HG03280 (cell line): Measurements from ENCODE around the gene SPOP.

Source experiments
- ATAC-seq: cut with Tn5 transposase; IDR thresholded peaks from one replicate; pipeline ENCODE4 v1.9.1; 2021; ENCODE audit warnings: mild to moderate bottlenecking, moderate library complexity; ENCODE audit not compliant: unreplicated experiment

The SPOP gene

GRCh38 chr17:49588726-49589576 is 88.9 kb downstream of the SPOP start:
- no peak for ATAC-seq

GRCh38 chr17:49588312-49588711 is 89.6 kb downstream of the SPOP start:
- no peak for ATAC-seq

DNA sequence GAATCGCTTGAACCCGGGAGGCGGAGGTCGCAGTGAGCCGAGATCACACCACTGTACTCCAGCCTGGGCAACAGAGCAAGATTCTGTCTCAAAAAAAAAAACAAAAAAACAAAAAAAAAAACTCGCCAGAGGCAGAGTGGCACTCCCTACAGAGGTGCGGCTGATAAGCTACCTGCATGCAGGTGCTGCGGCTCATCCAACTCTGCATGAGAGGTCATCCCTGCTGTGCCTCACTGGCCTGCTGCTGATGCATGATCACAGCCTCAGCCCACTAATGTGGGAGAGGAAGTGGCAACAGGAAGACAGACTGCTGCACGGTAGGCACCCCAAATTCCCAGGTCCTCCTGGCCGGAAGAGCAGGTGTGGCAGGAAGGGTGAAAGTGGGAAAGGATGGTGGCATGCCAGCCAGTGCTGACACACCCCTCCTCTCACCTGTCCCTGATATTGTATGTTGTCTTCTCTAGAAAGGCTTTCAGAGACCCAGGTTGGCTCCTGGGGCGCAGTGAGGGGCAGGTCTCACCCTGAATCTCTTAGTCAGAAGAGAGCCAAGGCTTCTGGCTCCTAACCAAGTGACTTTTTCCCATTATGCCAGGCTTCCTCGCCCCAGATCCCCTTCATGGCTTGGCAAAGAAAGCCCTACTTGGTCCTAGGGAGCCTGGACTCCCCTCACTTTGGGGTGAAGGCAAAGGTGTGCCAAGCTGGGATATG is 90.4 kb downstream of the SPOP start:
- no peak for ATAC-seq

DNA sequence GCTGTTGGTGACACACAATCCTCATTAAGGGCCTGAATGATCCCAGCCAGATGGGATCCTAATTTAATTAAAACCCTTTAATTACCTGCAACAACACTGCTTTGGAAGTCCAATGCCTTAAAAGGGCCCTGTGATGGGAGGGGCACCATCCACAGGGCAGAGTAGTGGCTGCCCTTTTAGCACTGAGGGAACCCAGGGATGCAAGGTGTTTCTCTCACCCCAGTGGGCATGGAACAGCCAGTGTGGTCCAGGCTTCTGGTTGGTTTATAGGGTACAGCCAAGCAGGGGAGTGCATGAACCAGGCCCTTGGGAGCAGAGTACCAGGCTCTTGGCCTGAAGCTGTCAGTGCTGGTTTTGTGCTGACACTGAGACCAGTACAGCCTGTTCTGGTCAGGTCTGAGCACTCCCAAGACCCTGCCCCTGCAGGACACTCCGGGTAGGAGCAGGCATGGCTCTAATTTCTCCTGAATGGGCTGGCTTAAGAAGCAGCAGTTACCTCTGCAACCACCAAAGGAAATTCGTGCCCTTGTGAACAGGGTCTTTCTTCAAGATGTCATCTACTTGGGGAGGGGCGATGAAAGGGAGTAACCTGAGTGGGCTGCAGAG is 92.4 kb downstream of the SPOP start:
- ATAC-seq: no peak

DNA sequence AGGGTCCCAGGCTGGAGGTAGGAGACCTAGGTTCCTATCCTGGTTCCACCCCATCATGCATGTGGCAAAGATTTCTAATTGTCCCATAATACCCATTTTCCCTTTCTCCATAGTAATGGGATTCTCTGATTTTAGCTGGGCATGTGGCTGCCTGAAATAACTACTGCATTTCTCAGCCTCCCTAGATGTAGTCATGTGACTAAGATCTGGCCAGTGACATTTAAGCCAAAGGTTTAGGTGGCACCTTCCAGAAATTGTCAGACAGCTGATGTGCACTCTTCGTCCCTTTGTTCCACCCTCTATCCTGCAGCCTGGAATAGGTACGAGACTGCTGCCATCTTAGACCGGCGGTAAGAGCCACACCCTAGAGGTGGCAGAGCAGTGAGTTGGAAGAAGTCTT is 94.0 kb downstream of the SPOP start:
- no peak for ATAC-seq

GRCh38 chr17:49583226-49583625 is 94.7 kb downstream of the SPOP start:
- ATAC-seq: no peak

GRCh38 chr17:49582789-49583188 is 95.1 kb downstream of the SPOP start:
- no peak for ATAC-seq

- no peak for ATAC-seq
Measured at GRCh38 chr17:49582055-49582722, 95.7 kb downstream of the SPOP start.

DNA sequence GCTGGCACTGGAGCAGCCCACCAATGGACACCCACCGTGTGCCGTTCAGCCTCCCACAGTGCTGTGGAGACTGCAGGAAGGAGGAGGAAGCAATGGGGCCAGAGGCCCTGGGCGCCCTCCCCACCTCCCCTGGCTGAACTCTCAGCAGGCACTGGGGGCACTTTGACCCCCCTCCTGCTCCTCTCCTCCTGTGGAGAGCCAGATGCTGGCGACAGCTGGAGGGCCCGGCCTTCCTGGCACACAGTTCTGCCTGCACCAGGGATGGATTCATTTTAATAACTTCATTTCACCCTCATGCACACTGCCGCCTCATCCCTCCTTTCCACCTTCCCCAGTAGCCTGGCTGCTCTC is 96.3 kb downstream of the SPOP start:
- ATAC-seq: no peak

GRCh38 chr17:49580981-49581647 is 96.8 kb downstream of the SPOP start:
- no peak for ATAC-seq

GRCh38 chr17:49580055-49580721 is 97.7 kb downstream of the SPOP start:
- ATAC-seq: no peak

DNA sequence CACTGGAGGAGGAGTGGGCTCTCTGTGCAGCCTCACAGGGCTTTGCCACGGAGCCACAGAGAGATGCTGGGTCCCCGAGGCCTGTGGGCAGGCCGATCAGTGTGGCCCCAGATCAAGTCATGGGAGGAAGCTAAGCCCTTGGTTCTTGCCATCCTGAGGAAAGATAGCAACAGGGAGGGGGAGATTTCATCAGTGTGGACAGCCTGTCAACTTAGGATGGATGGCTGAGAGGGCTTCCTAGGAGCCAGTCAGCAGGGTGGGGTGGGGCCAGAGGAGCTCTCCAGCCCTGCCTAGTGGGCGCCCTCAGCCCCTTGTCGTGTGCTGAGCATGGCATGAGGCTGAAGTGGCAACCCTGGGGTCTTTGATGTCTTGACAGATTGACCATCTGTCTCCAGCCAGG is 98.4 kb downstream of the SPOP start:
- ATAC-seq: no peak

GRCh38 chr17:49578952-49579500 is 98.9 kb downstream of the SPOP start:
- no peak for ATAC-seq

- ATAC-seq: no peak
Measured at GRCh38 chr17:49578414-49578813, 99.5 kb downstream of the SPOP start.

DNA sequence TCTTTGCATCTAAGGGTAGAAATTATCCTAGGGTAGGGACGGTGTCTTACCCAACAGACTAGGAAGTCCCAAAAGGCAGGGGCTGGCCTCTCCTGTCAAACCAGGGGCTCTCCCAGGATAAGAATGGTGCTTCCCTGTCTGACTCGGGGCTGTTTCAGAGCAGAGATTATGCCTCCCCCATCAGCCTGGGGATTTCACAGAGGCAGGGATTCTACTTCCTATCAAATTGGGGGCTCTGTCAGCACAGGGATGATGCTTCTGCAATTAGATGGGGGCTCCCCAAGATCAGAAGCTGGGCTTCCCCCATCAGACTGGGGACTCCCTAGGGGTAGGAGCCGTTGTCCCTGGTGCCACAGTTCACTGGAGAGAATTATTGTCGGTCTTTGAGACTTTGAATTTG is 99.9 kb downstream of the SPOP start:
- ATAC-seq: no peak

DNA sequence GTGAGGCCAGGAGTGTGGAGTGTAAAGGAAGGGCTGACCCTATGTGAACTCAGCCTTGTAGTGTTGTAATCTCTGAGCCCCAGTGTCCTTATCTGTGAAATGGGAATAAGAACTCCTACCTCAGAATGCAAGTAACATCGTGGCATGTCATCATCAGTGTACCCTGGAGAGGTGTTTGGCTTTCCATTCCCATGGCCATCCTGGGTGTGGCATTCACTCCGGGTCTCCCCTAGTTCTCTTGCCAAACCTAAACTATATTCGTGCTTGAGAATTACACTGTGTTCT is 100.3 kb downstream of the SPOP start:
- no peak for ATAC-seq

GRCh38 chr17:49576917-49577649 is 100.8 kb downstream of the SPOP start:
- no peak for ATAC-seq

DNA sequence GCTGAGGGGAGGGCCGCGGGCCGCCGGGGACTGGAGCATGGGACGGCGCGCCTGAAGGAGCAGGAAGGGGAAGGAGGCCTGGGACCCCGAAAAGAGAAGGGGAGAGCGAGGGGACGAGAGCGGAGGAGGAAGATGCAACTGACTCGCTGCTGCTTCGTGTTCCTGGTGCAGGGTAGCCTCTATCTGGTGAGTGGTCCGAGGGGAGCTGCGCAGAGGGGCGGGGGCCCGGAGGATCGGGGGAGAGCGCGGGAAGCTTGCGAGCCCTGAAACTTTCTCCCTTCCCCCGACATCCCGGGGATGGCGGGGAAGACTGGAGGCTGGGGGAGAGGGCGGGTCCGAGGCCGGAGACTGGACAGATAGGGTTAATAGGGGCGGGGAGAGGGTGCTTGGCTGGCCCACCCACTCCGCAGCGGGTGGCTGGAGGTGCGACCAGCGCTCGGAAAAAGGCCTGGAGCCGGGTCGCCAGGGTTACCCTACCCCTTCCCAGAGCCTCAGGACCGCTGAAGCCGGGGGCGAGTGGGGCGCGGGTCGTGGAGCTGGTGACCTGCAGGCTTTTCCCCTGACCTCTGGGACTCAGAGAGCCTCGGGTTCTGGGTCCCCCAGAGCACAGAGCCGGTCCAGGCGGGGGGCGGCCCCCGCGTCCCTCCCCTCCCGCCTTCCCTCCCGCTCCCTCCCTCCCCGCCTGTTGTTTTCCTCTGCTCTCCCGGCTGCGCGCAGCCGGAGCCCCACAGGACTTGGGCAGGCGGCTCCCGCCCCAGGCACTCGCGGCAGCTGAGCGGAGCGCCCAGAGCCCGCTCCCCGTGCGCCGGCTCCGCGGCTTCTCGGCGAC is 101.6 kb downstream of the SPOP start:
- no peak for ATAC-seq

DNA sequence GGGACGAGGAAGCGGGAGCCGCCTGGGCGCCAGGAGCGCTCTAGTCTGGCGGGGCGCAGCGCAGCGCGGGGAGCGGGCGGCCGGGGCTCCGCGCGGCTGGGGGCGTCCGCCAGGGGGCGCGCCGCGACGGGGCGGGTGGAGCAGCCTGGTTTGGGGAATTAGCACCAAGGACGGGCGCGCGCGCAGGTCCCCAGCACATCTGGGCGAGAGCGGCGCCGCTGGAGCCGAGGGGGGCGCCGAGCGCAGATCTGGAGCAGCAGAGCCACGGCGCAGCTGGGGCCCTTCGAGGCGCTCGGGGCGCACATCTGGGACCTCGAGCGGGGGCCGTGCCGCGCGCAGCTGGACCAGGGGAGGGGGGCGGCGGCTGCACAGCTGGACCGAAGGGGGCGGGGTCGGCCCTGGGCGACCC is 102.2 kb downstream of the SPOP start, which contains the start of gene NXPH3:
Gene NXPH3 (plus strand): TSS at position 193 of the 409 bp plus-strand sequence. CDS start 349 bp downstream, outside the sequence.
- ATAC-seq: no peak
